Esophagus muscularis mucosa (tissue), 4 donors: ENCODE results near the gene TEX2.

ENCODE experiments used
- CTCF ChIP-seq, 3 experiments: fragments of 200-600 bp in 2 of 3; fragments of 450-650 bp in 1 of 3; sonication (generic) in 2 of 3; IDR thresholded peaks; one replicate each; pipeline ENCODE4 v1.5.1; 2017 to 2019; ENCODE audit warnings: antibody characterized with exemption in 3 of 3, mild to moderate bottlenecking in 2 of 3, moderate library complexity in 1 of 3
- EP300 ChIP-seq: sonication (generic); formaldehyde crosslinking; IDR thresholded peaks from one replicate; pipeline ENCODE4 v1.6.1; 2017; ENCODE audit warnings: antibody characterized with exemption
- POLR2A ChIP-seq: fragments of 450-650 bp; IDR thresholded peaks from one replicate; pipeline ENCODE4 v1.6.1; 2017; ENCODE audit warnings: antibody characterized with exemption, moderate library complexity, mild to moderate bottlenecking, low read depth
- POLR2AphosphoS5 ChIP-seq, 2 donors: sonication (generic); formaldehyde crosslinking; IDR thresholded peaks; one replicate each; pipeline ENCODE4 v1.6.1; 2017; ENCODE audit warnings: antibody characterized with exemption in 2 of 2

- TF ChIP-seq CTCF (IDR thresholded peaks at IDR 0.05) (no peak), EP300 (no peak), POLR2A (no peak), POLR2AphosphoS5 (IDR thresholded peaks at IDR 0.05) (no peak)
Measured at GRCh38 chr17:64214950-64215349, 48.1 kb downstream of the TEX2 start.
